HepG2 (cell line): ENCODE data around the gene NKAIN2. TPM values are rescaled to one million over a fixed set of nuclear protein-coding genes. Genes with fewer than 3 reads are reported as not detected.

Experiments
- ATAC-seq: fragments of 200-7000 bp; cut with Tn5 transposase; 3 replicates; pipeline ENCODE4 v1.9.1; 2020; ENCODE audit warnings: mild to moderate bottlenecking, moderate library complexity
- BruUV-seq: library from RNA; stranded (reverse); fragments of 400-500 nt; replicated peaks from 2 replicates; lab custom pipeline; 2021; lab: Mats Ljungman, UMichigan
- CTCF ChIA-PET: fragments of 300-600 bp; formaldehyde crosslinking; extraction: SDS; loops from one replicate; lab custom pipeline; 2021; ENCODE audit warnings: low total read pairs, inconsistent platforms, low intra/inter-chr PET ratio; lab: Yijun Ruan, JAX
- POLR2A ChIA-PET: fragments of 350-600 bp; sonication (Branson Sonifier 250); formaldehyde crosslinking; loops from one replicate; lab custom pipeline; 2020; ENCODE audit warnings: antibody characterized with exemption, inconsistent platforms; lab: Yijun Ruan, JAX
- DNase-seq: peaks from one replicate; pipeline ENCODE4 v3.0.0-alpha.2; 2015; ENCODE audit warnings: low spot score
- FAIRE-seq: peaks from 3 replicates; lab custom pipeline; 2011; peaks lifted over from hg19 to GRCh38; lab: Jason Lieb, UNC
- H2AFZ ChIP-seq: one replicate; pipeline ENCODE4 v1.6.1; 2011; ENCODE audit warnings: low read length, inconsistent platforms
- H3K27ac ChIP-seq: fragments of 300-600 bp; 3 replicates; pipeline ENCODE4 v1.8.0; 2011; ENCODE audit warnings: mixed run types, mild to moderate bottlenecking, mixed read lengths, low read length, inconsistent platforms; ENCODE audit not compliant: insufficient read depth; ENCODE audit errors: extremely low read length
- H3K27me3 ChIP-seq, 2 experiments: fragments of 200-600 bp in 1 of 2; 2 replicates in 1 of 2; 3 replicates in 1 of 2; pipeline versions ENCODE4 v1.6.0 to v1.8.0; 2011; ENCODE audit warnings: low read length in 2 of 2, mild to moderate bottlenecking in 2 of 2, moderate library complexity in 2 of 2, inconsistent platforms in 1 of 2; ENCODE audit not compliant: insufficient read depth in 2 of 2, control insufficient read depth in 1 of 2
- H3K36me3 ChIP-seq, 2 experiments: fragments of 200-600 bp in 1 of 2; replicated peaks in 1 of 2; 2 replicates in 1 of 2; 3 replicates in 1 of 2; pipeline versions ENCODE4 v1.5.1 to v1.8.0; 2011; ENCODE audit warnings: low read length in 2 of 2, inconsistent platforms in 1 of 2; ENCODE audit not compliant: insufficient read depth in 2 of 2, control insufficient read depth in 1 of 2
- H3K4me1 ChIP-seq: 2 replicates; pipeline ENCODE4 v1.5.1; 2012; ENCODE audit warnings: low read length, inconsistent platforms; ENCODE audit not compliant: insufficient read depth
- H3K4me2 ChIP-seq: 2 replicates; pipeline ENCODE4 v1.6.0; 2011; ENCODE audit warnings: low read depth, low read length, inconsistent platforms
- H3K4me3 ChIP-seq, 3 experiments: fragments of 200-600 bp in 1 of 3; sonication (generic), shearing (Covaris generic) in 1 of 3; replicated peaks in 1 of 3; 2 replicates each; pipeline ENCODE4 v1.5.1; 2011 to 2016; ENCODE audit warnings: low read length in 3 of 3, inconsistent platforms in 2 of 3, low read depth in 2 of 3, mild to moderate bottlenecking in 2 of 3, control low read depth in 1 of 3, mixed read lengths in 1 of 3; ENCODE audit not compliant: insufficient read depth in 1 of 3
- H3K79me2 ChIP-seq: one replicate; pipeline ENCODE4 v1.6.1; 2011; ENCODE audit warnings: low read length, inconsistent platforms; ENCODE audit not compliant: insufficient read depth
- H3K9ac ChIP-seq: 2 replicates; pipeline ENCODE4 v1.6.0; 2011; ENCODE audit warnings: mild to moderate bottlenecking, low read depth, low read length, inconsistent platforms; ENCODE audit not compliant: insufficient read depth
- H3K9me3 ChIP-seq: 2 replicates; pipeline ENCODE4 v1.5.1; 2012; ENCODE audit warnings: mild to moderate bottlenecking, low read length
- H4K20me1 ChIP-seq: 2 replicates; pipeline ENCODE4 v1.6.0; 2011; ENCODE audit warnings: inconsistent platforms, mild to moderate bottlenecking, low read length, moderate library complexity; ENCODE audit not compliant: insufficient read depth
- CCAR2 ChIP-seq: fragments of 200-400 bp; formaldehyde crosslinking; optimal IDR thresholded peaks from 2 replicates; pipeline ENCODE3; 2018; ENCODE audit warnings: low read depth, mild to moderate bottlenecking, low read length, moderate library complexity
- GTF3A ChIP-seq: sonication (generic); formaldehyde crosslinking; conservative IDR thresholded peaks from 2 replicates; pipeline ENCODE4 v1.4.0; 2020; ENCODE audit warnings: mild to moderate bottlenecking, missing genetic modification reagents
- HNF4G ChIP-seq, 2 experiments: sonication (generic) in 1 of 2; formaldehyde crosslinking in 1 of 2; IDR thresholded peaks; 2 replicates each; pipeline versions ENCODE4 v1.4.0 to v1.6.1; 2011 to 2020; ENCODE audit warnings: borderline replicate concordance in 2 of 2, low read depth in 2 of 2, mild to moderate bottlenecking in 2 of 2, low read length in 1 of 2, missing genetic modification reagents in 1 of 2, moderate library complexity in 1 of 2
- JARID2 ChIP-seq: sonication (generic); formaldehyde crosslinking; IDR thresholded peaks from 2 replicates; pipeline ENCODE4 v1.8.1; 2023; ENCODE audit warnings: missing genetic modification reagents, inconsistent platforms; ENCODE audit not compliant: insufficient replicate concordance
- PAF1 ChIP-seq: IDR thresholded peaks from 2 replicates; pipeline ENCODE4 v1.6.1; 2016; ENCODE audit warnings: missing genetic modification reagents, missing compliant biosample characterization
- RFXANK ChIP-seq: IDR thresholded peaks from 2 replicates; pipeline ENCODE4 v1.6.1; 2016
- TCF12 ChIP-seq, 2 experiments: fragments of 450-650 bp in 1 of 2; sonication (generic) in 1 of 2; formaldehyde crosslinking in 1 of 2; IDR thresholded peaks; 2 replicates each; pipeline versions ENCODE4 v1.6.1 to v1.8.0; 2017 to 2022; ENCODE audit warnings: antibody characterized with exemption in 1 of 2, mild to moderate bottlenecking in 1 of 2, missing genetic modification reagents in 1 of 2, moderate library complexity in 1 of 2
- YEATS2 ChIP-seq: sonication (generic); formaldehyde crosslinking; IDR thresholded peaks from 2 replicates; pipeline ENCODE4 v1.4.0; 2020; ENCODE audit warnings: missing genetic modification reagents, borderline replicate concordance
- ZBTB1 ChIP-seq: sonication (generic); formaldehyde crosslinking; IDR thresholded peaks from 2 replicates; pipeline ENCODE4 v1.4.0; 2020; ENCODE audit warnings: missing genetic modification reagents, borderline replicate concordance
- ZNF280D ChIP-seq: sonication (generic); formaldehyde crosslinking; IDR thresholded peaks from 2 replicates; pipeline ENCODE4 v1.5.1; 2020; ENCODE audit warnings: mild to moderate bottlenecking, missing genetic modification reagents
- ZNF777 ChIP-seq: sonication (generic); formaldehyde crosslinking; IDR thresholded peaks from 2 replicates; pipeline ENCODE4 v1.4.0; 2020; ENCODE audit warnings: missing genetic modification reagents
- in situ Hi-C: cut with HindIII; loops from 2 replicates; pipeline ENCODE4 v1.10.0; 2017; ENCODE audit warnings: low pct_unique_long_range_greater_than_20kb; ENCODE audit not compliant: extremely low pct_ligation_motif_present
- intact Hi-C: fragments of 100-400 bp; cut with micrococcal nuclease; formaldehyde crosslinking; loops from one replicate; pipeline ENCODE4 v1.10.0; 2022; ENCODE audit not compliant: unreplicated experiment
- polyA plus RNA-seq, 8 experiments: library from polyadenylated mRNA; depleted of rRNA in 3 of 8; stranded (reverse) in 7 of 8; unstranded in 1 of 8; fragments of >200 nt; fragmentation: Illumina TruSeq in 4 of 8; extraction: Trizol in 4 of 8; gene quantifications; 2 replicates each; pipeline versions ENCODE4 v1.2.1 to v1.2.3, GENCODE V29; 2011 to 2016; ENCODE audit warnings: low read depth in 4 of 8, missing spikeins in 1 of 8, mixed read lengths in 1 of 8; ENCODE audit not compliant: insufficient read depth in 1 of 8
- total RNA-seq, 5 experiments: library from RNA; depleted of rRNA; stranded (reverse); fragments of >200 nt; fragmentation: Illumina TruSeq; extraction: Trizol; gene quantifications; 2 replicates each; pipeline ENCODE4 v1.2.3, GENCODE V29; 2016; ENCODE audit warnings: low read depth in 1 of 5
- TF ChIP-seq, protein P1 (sequence below): sonication (generic); formaldehyde crosslinking; IDR thresholded peaks from 2 replicates; pipeline ENCODE4 v1.5.0; 2020; ENCODE audit warnings: mild to moderate bottlenecking, missing genetic modification reagents
- TF ChIP-seq, protein P2 (sequence below): IDR thresholded peaks from 2 replicates; pipeline ENCODE4 v1.6.1; 2016
- TF ChIP-seq, protein P3 (sequence below): sonication (generic); IDR thresholded peaks from 2 replicates; pipeline ENCODE4 v1.6.1; 2016; ENCODE audit warnings: low read depth, borderline replicate concordance
- TF ChIP-seq, protein P4 (sequence below): sonication (generic); formaldehyde crosslinking; IDR thresholded peaks from 2 replicates; pipeline ENCODE4 v1.8.1; 2023; ENCODE audit warnings: mild to moderate bottlenecking, moderate library complexity, missing genetic modification reagents

The NKAIN2 gene
- total and polyA plus RNA-seq, 2 of the 13 experiments (the other 11 are each of a cell fraction or from before 2014, with no cell fraction given): not detected

DNA sequence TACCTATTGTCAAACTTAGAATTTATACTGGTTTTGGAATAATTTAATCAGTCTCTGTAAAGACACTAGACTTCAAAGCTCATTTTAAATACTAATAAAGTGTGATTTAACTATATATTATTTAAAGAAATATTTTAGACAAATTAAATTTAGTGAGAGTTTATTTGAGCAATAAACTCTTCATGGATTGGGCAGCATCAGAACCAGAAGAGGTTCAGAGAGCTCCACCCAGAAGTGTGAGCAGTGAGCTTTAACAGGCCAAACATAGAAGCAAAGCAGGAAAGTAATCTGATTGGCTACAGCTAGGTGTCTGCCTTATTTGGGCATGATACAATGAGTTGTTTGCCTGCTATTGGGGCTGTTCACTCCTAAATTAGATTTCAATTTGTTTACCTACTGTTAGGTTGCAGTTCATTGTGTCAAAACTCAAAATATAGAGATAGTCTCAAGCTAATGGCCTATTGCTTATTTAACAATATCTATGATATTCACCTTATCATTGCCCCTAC, 803.5 kb downstream of the NKAIN2 start:
- no peak overlapping the region for H3K9ac ChIP-seq
- H3K36me3 ChIP-seq: no peaks in the 10 kb centered on the region
- no peaks in the 10 kb centered on the region for H3K27me3 ChIP-seq
- no peaks in the 10 kb centered on the region for H4K20me1 ChIP-seq
- H3K4me3 ChIP-seq: no peak overlapping the region
- H3K4me1 ChIP-seq: no peaks in the 10 kb centered on the region
- intact Hi-C loops: no loop called here
- no peaks in the 10 kb centered on the region for H3K9me3 ChIP-seq
- no peak overlapping the region for H3K27ac ChIP-seq
- in situ Hi-C loops: no loop called here
- DNase-seq: no peak
- H3K4me2 ChIP-seq: no peak overlapping the region
- no peaks in the 10 kb centered on the region for H3K79me2 ChIP-seq
- CTCF ChIA-PET: no interaction called here
- no peak overlapping the region for H2AFZ ChIP-seq
- POLR2A ChIA-PET: no interaction called here
- no peak for FAIRE-seq
- ATAC-seq: no peak
- BruUV-seq: no TSS peak
- TF ChIP-seq, protein P1, sequence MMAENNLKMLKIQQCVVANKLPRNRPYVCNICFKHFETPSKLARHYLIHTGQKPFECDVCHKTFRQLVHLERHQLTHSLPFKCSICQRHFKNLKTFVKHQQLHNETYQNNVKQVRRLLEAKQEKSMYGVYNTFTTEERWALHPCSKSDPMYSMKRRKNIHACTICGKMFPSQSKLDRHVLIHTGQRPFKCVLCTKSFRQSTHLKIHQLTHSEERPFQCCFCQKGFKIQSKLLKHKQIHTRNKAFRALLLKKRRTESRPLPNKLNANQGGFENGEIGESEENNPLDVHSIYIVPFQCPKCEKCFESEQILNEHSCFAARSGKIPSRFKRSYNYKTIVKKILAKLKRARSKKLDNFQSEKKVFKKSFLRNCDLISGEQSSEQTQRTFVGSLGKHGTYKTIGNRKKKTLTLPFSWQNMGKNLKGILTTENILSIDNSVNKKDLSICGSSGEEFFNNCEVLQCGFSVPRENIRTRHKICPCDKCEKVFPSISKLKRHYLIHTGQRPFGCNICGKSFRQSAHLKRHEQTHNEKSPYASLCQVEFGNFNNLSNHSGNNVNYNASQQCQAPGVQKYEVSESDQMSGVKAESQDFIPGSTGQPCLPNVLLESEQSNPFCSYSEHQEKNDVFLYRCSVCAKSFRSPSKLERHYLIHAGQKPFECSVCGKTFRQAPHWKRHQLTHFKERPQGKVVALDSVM (CRISPR knock-in tag): no peak
- TF ChIP-seq HNF4G (IDR thresholded peaks at IDR 0.05; ENCODE audit: borderline replicate concordance, low read depth, low read length) (no peak), HNF4G (CRISPR knock-in tag; IDR thresholded peaks at IDR 0.05; ENCODE audit: borderline replicate concordance, low read depth) (no peak), GTF3A (CRISPR knock-in tag) (no peak), PAF1 (CRISPR knock-in tag) (no peak), TCF12 (IDR thresholded peaks at IDR 0.05) (no peak), TCF12 (CRISPR knock-in tag; IDR thresholded peaks at IDR 0.05) (no peak), CCAR2 (no peak), ZNF280D (CRISPR knock-in tag) (no peak), YEATS2 (CRISPR knock-in tag) (no peak), RFXANK (CRISPR knock-in tag) (no peak), ZNF777 (CRISPR knock-in tag) (no peak), ZBTB1 (CRISPR knock-in tag) (no peak), JARID2 (CRISPR knock-in tag) (no peak)
- TF ChIP-seq, protein P2, sequence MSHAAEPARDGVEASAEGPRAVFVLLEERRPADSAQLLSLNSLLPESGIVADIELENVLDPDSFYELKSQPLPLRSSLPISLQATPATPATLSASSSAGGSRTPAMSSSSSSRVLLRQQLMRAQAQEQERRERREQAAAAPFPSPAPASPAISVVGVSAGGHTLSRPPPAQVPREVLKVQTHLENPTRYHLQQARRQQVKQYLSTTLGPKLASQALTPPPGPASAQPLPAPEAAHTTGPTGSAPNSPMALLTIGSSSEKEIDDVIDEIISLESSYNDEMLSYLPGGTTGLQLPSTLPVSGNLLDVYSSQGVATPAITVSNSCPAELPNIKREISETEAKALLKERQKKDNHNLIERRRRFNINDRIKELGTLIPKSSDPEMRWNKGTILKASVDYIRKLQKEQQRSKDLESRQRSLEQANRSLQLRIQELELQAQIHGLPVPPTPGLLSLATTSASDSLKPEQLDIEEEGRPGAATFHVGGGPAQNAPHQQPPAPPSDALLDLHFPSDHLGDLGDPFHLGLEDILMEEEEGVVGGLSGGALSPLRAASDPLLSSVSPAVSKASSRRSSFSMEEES (CRISPR knock-in tag): no peak
- TF ChIP-seq, protein P3, sequence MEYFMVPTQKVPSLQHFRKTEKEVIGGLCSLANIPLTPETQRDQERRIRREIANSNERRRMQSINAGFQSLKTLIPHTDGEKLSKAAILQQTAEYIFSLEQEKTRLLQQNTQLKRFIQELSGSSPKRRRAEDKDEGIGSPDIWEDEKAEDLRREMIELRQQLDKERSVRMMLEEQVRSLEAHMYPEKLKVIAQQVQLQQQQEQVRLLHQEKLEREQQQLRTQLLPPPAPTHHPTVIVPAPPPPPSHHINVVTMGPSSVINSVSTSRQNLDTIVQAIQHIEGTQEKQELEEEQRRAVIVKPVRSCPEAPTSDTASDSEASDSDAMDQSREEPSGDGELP: no peak
- TF ChIP-seq, protein P4, sequence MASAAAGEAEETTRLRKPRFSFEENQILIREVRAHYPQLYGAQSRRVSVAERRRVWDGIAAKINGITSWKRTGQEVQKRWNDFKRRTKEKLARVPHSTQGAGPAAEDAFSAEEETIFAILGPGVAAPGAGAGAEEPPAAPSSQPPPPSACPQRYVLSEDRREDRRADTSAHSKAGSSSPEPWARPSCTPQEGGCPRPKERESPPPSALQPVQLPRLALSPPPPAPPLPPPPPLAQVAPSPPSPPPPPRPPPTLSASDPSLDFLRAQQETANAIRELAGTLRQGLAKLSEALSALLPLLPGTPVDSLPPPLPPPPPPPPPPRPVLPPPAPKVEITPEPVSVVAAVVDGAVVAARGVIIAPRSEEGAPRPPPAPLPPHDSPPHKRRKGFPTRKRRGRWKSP (CRISPR knock-in tag): no peak
